Omental fat pad (tissue), 4 donors: Measurements from ENCODE around the gene FBXL7. TPM values are rescaled to one million over a fixed set of nuclear protein-coding genes. Genes with fewer than 3 reads are reported as not detected.
"Not testable (repeated sequence)": the region's sequence is repeated elsewhere in the genome, so short reads cannot be mapped to it uniquely, and the experiment has no call there.

Experiments
- ATAC-seq: fragments of 150-250 bp; one replicate; pipeline ENCODE4 v1.9.1; 2016; ENCODE audit warnings: mild to moderate bottlenecking, moderate library complexity; ENCODE audit not compliant: low FRiP score
- DNase-seq: peaks from one replicate; pipeline ENCODE4 v3.0.0-alpha.2; 2019; ENCODE audit warnings: low spot score
- total RNA-seq, 4 donors: library from RNA; depleted of rRNA; stranded (reverse); fragments of >200 nt; gene quantifications; one replicate each; pipeline ENCODE4 v1.1.0, GENCODE V29; 2016
- TF ChIP-seq, protein P1 (sequence below), 3 donors: fragments of 450-650 bp; IDR thresholded peaks; one replicate each; pipeline ENCODE4 v1.5.1; 2016 to 2017; ENCODE audit warnings: antibody characterized with exemption in 3 of 3, mild to moderate bottlenecking in 3 of 3, moderate library complexity in 2 of 3

The FBXL7 gene
- total RNA-seq, 4 donors from 2014 or later, result 9.1 to 47.1 (median 17.1) TPM

DNA sequence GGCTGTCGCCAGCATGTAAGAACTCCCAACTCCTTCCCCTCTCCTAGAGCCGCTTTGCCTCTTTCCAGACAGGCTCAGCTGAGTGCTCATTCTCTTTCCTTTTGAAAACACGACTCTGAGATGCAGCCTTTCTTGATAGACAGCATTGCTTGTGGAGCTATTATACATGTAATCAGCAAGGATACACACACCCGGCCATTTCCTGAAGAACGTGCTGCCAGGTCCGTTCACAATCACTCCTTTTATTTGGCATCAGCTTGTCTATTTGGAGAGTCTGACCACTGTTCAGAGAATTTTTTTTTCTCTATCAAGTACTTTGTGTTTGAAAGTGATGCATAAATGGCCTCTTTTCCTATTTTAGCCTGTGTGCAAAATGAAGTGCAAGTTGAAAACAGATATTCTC, 351.0 kb downstream of the FBXL7 start:
- DNase-seq (no peak), ATAC-seq (no peak)
- TF ChIP-seq, protein P1, sequence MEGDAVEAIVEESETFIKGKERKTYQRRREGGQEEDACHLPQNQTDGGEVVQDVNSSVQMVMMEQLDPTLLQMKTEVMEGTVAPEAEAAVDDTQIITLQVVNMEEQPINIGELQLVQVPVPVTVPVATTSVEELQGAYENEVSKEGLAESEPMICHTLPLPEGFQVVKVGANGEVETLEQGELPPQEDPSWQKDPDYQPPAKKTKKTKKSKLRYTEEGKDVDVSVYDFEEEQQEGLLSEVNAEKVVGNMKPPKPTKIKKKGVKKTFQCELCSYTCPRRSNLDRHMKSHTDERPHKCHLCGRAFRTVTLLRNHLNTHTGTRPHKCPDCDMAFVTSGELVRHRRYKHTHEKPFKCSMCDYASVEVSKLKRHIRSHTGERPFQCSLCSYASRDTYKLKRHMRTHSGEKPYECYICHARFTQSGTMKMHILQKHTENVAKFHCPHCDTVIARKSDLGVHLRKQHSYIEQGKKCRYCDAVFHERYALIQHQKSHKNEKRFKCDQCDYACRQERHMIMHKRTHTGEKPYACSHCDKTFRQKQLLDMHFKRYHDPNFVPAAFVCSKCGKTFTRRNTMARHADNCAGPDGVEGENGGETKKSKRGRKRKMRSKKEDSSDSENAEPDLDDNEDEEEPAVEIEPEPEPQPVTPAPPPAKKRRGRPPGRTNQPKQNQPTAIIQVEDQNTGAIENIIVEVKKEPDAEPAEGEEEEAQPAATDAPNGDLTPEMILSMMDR (IDR thresholded peaks at IDR 0.05), result no peak

DNA sequence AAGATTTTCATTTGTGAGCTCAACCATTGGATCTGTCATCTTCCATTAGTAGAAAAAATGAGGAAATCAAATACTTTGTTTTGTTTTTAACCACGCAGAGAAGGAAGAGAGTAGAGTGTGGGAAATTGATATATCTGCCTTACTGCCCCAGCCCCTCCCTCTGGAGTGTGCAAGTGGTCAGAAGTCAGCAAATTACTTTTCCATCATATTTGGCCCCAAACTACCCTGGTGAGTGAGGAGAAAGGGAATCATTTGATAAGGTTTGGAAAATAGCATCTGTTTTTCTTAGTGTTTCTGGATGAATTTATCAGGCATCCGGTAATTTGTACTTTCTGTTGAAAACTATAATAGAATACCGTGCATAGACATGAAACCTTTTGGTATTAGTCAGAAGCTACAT, 352.2 kb downstream of the FBXL7 start:
- TF ChIP-seq, protein P1 (IDR thresholded peaks at IDR 0.05), result no peak
- DNase-seq (no peak), ATAC-seq (no peak)

DNA sequence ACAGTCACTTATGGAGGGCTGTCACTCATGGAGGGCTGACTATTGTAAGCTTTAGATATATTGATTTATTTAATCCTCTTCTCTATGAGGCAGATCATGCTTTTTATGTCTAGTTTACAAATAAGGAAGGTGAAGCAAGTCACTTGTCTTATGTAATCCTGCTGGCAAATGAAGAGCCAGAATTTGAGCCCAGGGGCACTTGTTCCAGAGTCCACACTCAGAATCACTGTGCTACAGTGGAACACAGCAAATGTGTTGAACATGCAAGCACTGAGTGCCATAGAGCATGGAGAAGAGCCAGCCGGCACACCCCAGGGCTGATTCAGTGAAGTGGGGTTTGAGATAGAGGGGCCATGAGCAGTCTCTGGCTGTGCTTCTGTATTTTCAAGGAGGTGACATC, 353.0 kb downstream of the FBXL7 start:
- ATAC-seq, result no peak
- TF ChIP-seq, protein P1 (IDR thresholded peaks at IDR 0.05), result no peak
- no peak for DNase-seq

DNA sequence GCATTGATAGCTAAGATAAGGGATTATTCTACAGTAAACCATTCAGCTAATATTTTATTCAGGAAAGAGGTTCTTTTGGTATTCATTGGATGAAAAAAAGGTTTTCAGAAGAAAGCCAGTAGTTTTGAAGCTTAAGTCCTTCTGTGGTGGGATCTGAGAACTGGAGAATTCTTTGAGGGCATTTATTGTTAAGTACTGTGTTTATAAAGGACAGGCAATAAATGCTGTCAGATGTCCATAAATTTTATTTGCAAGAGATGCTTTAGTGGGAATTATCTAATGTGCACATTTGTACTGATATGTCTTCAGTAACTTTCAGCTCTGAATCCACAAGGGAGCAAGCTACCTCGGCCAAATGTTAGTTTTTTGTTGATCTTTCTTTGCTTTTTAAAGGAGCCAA, 358.3 kb downstream of the FBXL7 start:
- ATAC-seq, result no peak
- TF ChIP-seq, protein P1 (IDR thresholded peaks at IDR 0.05), result no peak
- DNase-seq, result no peak

DNA sequence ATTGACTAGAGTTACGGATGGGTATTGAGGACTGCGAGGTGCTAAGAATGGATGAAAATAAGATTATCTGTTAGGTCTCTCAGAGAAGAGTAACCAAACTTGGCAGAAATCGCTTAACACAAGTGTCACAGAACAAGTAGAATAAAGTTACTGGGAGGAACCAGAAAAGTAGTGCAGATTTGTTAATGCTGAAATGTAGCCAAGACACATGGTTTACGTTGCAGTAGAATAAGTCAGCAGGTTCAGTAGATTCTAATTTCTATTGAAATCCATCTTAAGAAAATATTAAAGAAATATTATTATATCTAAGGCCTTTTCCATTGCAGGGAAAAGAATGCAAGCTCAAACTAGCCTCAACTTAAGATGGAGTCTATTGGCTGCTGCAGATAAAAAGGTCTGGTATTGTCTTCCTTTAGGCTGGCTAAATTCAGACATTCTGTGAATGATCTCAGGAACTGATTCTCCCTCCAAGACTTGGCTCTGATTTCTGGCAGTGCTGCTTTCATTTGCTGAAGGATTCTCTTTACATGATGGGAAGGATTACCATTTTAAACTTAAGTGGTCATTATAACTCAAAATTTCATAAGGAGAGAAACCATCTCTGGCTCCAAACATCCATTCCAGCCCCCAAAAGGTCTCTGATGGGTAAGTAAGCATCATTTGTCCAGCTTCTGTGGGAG, 364.7 kb downstream of the FBXL7 start:
- no peak for ATAC-seq
- TF ChIP-seq, protein P1 (IDR thresholded peaks at IDR 0.05), result no peak
- no peak for DNase-seq

DNA sequence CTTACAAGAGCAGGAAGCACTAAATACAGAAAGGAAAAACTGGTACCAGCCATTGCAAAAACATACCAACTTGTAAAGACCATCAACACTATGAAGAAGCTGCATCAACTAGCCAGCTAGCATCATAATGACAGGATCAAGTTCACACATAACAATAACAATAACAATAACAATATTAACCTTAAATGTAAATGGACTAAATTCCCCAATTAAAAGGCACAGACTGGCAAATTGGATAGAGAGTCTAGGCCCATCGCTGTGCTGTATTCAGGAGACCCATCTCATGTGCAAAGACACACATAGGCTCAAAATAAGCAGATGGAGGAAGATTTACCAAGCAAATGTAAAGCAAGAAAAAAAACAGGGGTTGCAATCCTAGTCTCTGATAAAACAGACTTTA, 372.3 kb downstream of the FBXL7 start:
- not testable (repeated sequence) for ATAC-seq, DNase-seq

DNA sequence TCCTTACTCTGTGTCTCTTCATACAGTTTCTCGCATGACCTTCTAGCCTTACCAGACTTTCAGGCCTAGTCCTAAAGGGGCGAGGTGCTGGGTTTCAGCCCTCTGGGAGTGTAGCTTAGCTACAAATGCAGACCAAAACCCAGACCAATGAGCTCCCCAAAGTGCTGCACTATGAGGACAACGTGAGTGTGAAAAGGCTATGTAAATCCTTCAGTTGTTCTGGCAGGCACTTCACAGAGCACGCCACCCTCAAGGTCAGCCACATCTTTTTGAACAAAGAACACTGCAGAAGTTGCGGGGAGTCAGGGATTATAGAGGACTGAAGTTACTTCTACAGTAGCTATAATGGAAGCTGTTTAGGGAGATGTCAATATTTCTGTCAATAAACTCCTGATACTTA, 377.9 kb downstream of the FBXL7 start:
- TF ChIP-seq, protein P1 (IDR thresholded peaks at IDR 0.05), result no peak
- DNase-seq (no peak), ATAC-seq (no peak)
